Endometrium (tissue), 2 donors: ENCODE measurements around the gene MARK4.

Experiments
- FAIRE-seq: peaks from 2 replicates; lab custom pipeline; 2012; peaks lifted over from hg19 to GRCh38; lab: Jason Lieb, UNC
- donor health status: control.
- donor health status: control.

MARK4 gene

DNA sequence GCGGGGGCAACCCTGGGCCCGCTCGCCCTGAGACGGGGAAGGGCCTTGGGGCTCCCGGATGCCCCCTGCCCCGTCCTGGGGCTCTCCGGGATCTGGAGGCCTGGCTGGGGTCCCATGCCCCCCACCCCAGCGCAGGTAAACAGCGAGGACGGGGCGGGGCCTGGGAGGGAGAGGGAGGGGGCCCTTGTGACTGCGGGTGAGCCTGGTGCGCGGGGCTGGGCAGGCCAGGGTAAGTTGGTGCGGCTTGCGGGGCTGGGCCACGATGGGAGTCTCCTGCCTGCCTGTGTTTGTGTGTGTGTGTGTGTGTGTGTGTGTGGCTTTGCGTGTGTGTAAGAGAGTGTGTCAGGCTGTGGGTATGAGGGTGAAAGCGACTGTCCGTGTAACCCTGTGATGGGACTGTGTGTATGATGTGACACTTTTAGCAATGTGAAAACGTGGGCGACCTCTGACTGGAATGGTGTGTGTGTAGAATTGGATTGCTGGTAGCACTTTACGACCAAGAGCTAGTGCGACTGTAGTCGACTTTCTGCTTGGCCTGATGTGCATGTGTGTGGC, 89.9 kb downstream of the MARK4 start:
- FAIRE-seq = no peak

DNA sequence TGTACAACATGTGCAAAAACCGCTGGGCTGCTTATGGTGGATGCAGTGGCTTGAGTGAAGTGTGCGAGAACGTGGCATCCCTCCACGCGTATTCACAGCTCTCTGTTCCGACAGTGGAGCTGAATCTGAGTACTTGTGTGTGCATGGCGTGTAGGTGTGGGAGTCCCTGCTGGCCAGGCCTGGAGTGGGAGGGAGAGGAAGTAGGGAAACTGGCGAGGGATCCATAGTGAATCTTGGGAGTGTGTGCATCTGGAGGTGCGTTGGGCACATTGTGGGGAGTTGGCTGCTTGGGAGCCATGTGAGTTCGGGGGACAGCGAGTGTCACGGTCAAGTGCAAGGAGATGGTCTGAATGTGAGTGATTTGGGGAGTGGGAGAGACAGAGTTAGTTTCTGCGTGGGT, 91.8 kb downstream of the MARK4 start:
- FAIRE-seq = no peak

DNA sequence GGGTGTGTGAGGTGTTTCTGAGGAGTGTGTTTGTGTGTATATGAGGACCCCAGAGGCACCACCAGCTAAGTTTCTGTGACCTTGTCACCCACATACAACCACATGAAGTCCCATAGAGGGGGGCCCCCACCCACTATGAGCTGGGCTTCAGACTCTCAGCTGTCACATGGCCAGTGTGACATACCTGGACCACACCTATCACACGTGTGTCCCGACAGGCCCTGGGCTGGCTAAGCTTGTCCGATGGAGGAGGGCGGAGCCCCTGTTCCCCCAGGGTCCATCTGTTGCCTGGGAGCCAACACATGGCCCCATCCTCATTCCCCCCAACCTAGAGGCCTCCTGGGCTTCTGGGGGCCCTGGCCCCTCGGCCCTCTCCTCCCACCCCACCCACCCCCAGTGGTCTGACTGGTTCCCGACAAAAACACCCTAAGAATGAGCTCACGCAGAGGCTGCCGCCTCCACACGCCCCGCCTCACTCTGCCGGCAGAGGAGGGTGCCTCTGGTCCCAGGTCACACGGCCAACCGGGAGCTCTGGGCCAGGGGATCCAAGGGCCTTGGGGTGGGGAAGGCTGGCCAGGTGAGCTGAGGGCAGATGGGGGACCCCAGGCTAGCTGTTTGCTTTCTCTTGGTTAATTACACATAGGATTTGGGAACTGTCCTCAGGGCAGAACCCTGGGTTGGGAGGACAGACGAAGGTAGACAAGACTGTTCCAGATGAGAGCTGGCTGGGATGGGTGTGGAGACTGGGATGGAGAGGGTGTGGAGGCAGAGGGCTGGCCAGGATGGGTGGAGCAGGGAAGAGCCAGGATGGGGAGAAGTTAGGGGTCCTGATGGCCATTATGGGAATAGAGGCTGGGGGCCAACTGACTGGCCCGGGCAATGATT, 93.8 kb downstream of the MARK4 start:
- FAIRE-seq = no peak

GRCh38 chr19:45345506-45345860, 94.4 kb downstream of the MARK4 start:
- FAIRE-seq = no peak

DNA sequence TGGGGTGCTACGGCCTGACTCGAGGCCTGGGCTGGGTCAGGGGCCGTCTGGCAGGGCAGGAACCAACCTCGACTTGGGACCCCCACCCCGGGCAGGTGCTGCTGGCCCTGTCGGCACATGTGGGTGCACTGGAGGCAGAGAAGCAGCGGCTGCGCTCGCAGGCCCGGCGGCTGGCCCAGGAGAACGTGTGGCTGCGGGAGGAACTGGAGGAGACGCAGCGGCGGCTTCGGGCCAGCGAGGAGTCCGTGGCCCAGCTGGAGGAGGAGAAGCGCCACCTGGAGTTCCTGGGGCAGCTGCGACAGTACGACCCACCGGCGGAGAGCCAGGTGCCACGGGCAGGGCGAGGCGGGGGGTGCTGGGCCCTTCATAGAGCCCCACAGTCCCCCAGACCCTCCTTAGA, 95.4 kb downstream of the MARK4 start:
- FAIRE-seq = no peak

DNA sequence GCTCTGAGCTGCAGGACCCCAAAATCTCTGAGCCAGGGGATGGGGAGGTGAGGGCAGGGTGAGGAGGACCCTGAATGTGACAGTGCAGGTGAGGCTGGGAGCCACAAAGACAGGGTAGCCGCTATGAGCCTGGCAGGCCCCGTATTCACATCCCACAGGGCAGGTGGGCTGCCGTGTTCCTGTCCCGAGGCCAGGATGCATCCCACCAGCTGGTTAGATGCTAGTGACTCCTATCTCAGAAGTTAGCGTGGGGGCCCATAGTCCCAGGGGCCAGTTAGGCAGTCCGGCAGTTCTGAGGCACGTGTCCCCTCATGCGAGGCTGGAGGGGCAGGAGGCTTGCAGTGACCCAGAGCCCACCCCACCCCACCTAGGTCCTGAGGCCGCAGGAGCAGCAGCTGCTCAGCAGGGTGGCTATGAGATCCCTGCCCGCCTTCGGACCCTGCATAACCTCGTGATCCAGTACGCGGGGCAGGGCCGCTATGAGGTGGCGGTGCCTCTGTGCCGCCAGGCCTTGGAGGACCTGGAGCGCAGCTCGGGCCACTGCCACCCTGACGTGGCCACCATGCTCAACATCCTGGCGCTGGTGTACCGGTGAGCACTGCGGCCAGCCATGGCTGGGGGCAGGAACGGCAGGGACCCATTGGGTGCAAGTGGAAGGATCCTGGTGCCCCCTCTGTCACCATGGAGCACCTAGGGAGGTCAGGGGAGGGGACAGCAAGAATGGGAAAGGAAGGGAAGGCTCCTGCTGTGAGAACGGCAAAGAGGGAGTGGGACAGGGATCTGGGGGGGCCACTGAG, 96.7 kb downstream of the MARK4 start:
- FAIRE-seq = no peak

GRCh38 chr19:45348367-45349125, 97.5 kb downstream of the MARK4 start:
- FAIRE-seq = no peak

- FAIRE-seq = no peak
Measured at GRCh38 chr19:45349126-45349415, 98.0 kb downstream of the MARK4 start.

DNA sequence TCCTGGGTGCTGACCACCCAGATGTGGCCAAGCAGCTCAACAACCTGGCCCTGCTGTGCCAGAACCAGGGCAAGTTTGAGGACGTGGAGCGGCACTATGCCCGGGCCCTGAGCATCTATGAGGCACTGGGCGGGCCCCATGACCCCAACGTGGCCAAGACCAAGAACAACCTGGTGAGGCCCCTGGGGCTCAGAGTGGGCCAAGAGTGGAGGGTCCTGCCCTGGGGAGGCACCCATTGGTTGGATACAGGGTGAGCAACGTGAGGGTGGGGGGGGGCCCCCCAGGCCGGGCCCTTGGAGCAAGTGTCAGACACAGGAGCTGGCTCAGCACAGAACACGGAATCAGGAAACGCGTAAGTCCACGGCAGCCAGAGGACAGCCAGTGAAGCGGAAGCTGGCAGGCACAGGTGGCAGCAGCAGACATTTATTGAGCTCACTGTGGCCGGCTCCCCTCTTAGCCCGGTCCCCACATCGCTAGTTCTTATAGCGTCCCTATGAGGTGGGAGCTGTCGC, 98.4 kb downstream of the MARK4 start:
- FAIRE-seq = no peak

DNA sequence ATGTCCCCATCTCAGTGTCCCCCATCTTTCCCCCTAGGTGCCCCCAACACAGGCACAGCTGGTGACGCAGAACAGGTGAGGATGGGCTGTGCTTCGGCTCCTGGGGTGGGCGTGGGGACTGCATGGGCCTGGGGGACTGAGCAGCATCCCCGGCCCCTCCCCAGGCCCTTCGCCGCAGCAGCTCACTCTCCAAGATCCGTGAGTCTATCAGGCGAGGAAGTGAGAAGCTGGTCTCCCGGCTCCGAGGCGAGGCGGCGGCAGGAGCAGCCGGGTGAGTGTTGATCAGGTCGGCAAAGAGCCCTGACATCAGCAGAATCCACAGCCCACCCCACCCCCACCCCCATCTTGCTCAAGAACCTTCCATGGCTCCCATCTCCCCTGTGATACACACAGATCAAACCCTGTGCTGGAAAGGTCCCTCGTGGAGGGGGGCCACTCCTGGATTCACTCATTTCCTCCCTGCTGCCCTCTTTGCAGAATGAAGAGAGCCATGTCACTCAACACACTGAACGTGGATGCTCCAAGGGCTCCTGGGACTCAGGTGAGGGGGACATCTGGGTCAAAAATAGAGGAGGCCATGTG, 99.5 kb downstream of the MARK4 start:
- FAIRE-seq = no peak

DNA sequence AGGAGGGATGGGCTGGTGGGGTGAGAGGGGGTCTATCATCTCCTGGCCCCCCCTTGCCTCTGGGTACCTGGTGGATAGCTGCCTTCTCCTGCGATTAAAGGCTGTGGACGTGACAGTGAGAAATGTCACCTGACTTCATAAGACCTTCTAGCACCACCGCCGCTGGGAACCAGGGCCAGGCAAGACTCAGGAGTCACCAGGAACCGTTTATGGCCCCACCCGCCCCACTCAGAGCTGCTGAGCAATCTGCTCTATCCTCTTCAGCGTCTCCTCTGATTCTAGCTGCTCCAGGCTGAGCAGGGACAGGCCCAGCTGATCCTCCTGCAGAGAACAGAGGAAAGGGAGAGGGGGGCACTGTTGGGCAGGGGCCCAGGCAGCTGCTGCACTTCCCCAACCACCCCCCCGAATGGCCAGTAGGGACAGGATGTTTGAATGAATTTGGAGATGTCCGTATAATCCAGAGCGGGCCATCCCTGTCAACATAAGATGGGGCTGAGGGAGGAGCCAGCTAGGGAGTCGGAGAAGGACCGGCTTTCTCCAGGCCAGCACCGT, 100.4 kb downstream of the MARK4 start:
- FAIRE-seq = no peak

DNA sequence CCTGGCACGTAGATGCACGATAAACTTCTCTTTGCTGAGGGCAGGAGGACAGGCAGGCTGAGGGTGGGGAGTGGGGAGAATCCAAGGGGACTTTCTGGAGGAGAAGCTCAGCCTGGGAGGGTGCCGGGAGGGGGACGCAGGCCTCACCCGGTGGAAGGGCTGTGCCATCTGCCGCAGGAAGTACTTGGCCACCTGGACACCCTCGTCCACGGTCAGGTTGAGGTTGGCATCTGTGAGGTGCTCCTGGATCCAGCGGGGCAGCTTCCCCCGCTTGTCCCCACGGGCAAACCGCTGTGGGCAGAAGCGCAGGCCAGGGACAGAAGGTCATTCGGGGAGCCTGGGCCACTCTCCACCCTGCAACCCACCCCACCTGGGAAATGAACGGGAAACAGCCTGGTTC, 101.0 kb downstream of the MARK4 start:
- no peak for FAIRE-seq

DNA sequence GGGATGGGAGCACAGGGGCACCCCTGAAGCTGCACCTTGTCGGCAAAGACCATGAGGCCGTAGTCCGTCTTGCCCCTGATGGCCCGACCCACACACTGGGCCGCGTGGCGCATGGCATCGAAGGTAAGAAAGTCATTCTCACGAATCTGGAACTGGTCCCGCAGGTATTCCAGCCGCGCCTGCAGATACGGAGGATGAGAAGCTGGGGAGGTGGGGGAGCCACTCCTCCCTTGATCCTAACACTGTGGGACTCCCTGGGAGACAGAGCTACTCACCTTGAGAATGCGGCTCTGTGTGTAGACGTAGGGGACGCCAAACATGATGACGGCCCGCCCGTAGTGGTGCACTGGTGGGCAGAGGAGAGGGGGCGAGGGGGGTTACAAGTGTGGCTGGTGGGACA, 101.4 kb downstream of the MARK4 start:
- FAIRE-seq = no peak

DNA sequence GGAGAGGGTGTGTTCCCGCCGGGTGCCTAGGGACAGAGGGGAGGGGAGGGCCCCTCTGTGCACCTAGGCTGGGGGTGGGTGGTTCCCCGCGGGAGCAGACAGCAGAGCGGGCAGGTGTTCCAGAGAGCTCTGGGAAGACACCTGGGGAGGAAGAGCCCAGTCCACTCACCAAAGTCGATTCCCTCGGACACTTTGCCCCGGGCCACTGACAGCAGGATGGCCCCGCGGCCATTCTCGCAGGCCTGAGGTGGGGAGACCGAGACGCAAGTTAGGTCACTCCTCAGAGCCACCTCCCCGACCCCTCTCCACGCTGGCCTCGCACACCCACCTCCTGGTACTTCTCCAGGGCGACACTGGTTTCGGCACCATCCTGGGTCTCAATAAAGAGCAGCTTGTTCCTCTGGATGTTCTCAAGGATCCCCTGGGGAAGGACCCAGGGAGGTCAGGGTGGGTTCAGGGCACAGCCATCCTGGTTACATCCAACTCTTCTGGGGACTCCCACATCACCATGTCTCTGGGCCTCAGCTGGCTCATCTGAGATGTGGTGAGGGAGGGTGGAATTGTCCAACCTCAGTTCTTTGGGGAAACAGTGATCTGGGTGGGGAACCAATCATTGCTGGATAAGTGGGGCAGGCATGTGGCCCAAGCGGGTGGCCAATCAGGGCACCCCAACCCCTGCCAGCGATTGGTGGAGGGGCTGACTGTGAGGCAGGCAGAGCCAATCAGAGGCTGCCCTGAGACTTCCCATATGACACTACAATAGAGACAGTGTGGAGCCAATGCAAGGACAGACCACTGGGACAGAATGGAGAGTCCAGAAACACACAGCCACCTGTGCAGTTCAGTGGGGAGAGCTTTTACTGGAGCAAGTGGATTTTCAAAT, 102.1 kb downstream of the MARK4 start:
- FAIRE-seq = no peak

GRCh38 chr19:45354241-45354842, 103.3 kb downstream of the MARK4 start:
- FAIRE-seq = no peak
